AG04450 (cell line): ENCODE results near the gene MPRIP. TPM values are rescaled to one million over a fixed set of nuclear protein-coding genes. Genes with fewer than 3 reads are reported as not detected.

ENCODE experiments used
- CTCF ChIA-PET: fragments of 300-600, 350-600 bp; formaldehyde crosslinking; extraction: SDS; loops from one replicate; lab custom pipeline; 2022; ENCODE audit warnings: antibody characterized with exemption, inconsistent platforms; lab: Charles Lee
- POLR2A ChIA-PET: fragments of 350-600 bp; formaldehyde crosslinking; extraction: SDS; loops from one replicate; lab custom pipeline; 2021; ENCODE audit warnings: antibody characterized with exemption, inconsistent platforms; lab: Yijun Ruan, JAX
- DNase-seq: peaks from one replicate; pipeline ENCODE4 v3.0.0-alpha.2; 2011; ENCODE audit warnings: low read depth, low spot score
- H3K27ac ChIP-seq: one replicate; pipeline ENCODE4 v1.5.1; 2012; ENCODE audit warnings: low read depth, low read length, control low read depth
- H3K27me3 ChIP-seq: one replicate; pipeline ENCODE4 v1.6.0; 2012; ENCODE audit warnings: low read length; ENCODE audit not compliant: control insufficient read depth, insufficient read depth
- H3K4me3 ChIP-seq: 2 replicates; pipeline ENCODE4 v1.5.1; 2011; ENCODE audit warnings: mild to moderate bottlenecking, low read depth, low read length, control low read depth
- H3K9me3 ChIP-seq: 2 replicates; pipeline ENCODE4 v1.5.1; 2012; ENCODE audit warnings: low read length; ENCODE audit not compliant: control insufficient read depth, insufficient read depth
- polyA plus RNA-seq: library from polyadenylated mRNA; depleted of rRNA; stranded (reverse); fragments of >200 nt; gene quantifications from 2 replicates; pipeline ENCODE4 v1.2.3, GENCODE V29; 2011
- TF ChIP-seq, protein P1 (sequence below): IDR thresholded peaks from 2 replicates; pipeline ENCODE4 v1.5.1; 2011; ENCODE audit warnings: low read depth, low read length, control low read depth, inconsistent platforms

The MPRIP gene
- polyA plus RNA-seq, 1 experiment: 95.0 TPM

DNA sequence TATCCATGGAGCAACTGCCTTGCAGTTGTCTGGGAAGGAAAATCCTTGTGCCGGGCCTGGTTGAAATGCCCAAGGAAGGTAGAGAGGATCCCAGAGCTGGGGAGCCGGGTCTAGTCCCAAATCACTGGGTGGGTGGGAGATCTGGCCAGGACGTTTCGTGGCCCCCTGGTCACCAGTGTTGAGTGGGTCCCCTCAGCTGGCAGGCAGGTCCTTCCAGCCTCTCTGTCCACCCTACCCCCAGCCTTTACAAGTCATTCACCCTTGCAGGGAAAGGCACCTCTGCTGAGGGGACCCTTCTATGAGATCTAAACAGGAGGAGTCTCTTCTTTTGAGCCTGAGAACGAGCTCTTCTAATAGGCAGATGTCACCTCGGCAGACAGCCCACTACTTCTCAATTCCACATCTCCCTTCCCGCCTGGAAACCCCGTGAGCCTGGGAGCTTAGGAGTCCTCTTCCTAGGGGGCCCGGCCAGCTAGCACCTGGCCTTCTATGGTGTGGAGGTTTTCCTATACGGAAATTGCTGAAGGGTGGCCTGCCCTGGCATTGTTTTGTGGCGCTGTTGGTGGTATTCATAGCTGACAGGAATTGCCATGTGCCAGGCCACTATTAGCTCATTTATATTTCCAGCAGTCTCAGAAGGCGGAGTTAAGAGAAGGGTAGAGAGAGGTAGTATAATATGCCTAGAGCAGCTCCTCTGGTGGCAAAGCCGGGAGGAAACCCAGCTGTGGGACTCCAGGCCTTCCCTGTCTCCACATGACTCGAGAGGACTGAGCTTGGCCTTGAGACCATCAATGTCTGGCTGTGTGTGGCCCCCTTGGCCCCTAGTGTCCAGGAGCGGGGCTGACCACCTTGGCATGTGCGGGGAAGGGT, 13.3 kb downstream of the MPRIP start:
- no peak overlapping the region for H3K4me3 ChIP-seq
- H3K27ac ChIP-seq: no peak overlapping the region
- POLR2A ChIA-PET: interaction anchor here (1.0 kb wide), 1 partner anchor 87 kb away, joined by 3 read pairs; no protein-coding TSS in a partner anchor
- H3K9me3 ChIP-seq: no peaks in the 10 kb centered on the region
- H3K27me3 ChIP-seq: no peaks in the 10 kb centered on the region
- CTCF ChIA-PET: interaction anchor here (1.1 to 1.2 kb wide), 2 partner anchors 8 to 16 kb away, joined by 3 read pairs; no protein-coding TSS in a partner anchor
- TF ChIP-seq, protein P1, sequence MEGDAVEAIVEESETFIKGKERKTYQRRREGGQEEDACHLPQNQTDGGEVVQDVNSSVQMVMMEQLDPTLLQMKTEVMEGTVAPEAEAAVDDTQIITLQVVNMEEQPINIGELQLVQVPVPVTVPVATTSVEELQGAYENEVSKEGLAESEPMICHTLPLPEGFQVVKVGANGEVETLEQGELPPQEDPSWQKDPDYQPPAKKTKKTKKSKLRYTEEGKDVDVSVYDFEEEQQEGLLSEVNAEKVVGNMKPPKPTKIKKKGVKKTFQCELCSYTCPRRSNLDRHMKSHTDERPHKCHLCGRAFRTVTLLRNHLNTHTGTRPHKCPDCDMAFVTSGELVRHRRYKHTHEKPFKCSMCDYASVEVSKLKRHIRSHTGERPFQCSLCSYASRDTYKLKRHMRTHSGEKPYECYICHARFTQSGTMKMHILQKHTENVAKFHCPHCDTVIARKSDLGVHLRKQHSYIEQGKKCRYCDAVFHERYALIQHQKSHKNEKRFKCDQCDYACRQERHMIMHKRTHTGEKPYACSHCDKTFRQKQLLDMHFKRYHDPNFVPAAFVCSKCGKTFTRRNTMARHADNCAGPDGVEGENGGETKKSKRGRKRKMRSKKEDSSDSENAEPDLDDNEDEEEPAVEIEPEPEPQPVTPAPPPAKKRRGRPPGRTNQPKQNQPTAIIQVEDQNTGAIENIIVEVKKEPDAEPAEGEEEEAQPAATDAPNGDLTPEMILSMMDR: no peak
- no peak for DNase-seq

DNA sequence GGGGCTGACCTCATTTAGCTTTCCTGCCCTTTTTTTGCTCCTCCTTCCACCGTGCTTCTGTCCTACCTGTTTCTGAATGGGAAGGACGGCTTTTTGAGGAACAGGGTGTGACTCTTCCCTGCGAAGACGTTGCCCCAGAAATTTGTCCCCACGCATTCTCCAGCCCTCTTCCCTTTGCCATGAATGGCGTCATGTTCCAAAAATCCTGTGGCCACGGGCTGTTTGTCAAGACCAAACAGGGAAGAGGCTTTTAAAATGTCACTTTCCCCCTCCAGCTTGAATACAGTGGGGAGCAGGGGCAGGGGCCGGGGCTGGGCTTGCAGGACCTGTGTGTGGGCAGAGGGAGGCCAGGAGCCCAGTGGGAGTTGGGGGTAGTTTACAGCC, 13.9 kb downstream of the MPRIP start:
- no peak for DNase-seq
- Histone ChIP-seq H3K4me3 (no peak overlapping the region), H3K27ac (no peak overlapping the region), H3K27me3 (no peaks in the 10 kb centered on the region), H3K9me3 (no peaks in the 10 kb centered on the region)
- TF ChIP-seq, protein P1: no peak
- CTCF ChIA-PET: interaction anchor here (1.2 kb wide), 1 partner anchor 15 kb away, joined by 3 read pairs; no protein-coding TSS in a partner anchor
- POLR2A ChIA-PET: interaction anchor here (1.0 kb wide), 1 partner anchor 86 kb away, joined by 3 read pairs; no protein-coding TSS in a partner anchor

DNA sequence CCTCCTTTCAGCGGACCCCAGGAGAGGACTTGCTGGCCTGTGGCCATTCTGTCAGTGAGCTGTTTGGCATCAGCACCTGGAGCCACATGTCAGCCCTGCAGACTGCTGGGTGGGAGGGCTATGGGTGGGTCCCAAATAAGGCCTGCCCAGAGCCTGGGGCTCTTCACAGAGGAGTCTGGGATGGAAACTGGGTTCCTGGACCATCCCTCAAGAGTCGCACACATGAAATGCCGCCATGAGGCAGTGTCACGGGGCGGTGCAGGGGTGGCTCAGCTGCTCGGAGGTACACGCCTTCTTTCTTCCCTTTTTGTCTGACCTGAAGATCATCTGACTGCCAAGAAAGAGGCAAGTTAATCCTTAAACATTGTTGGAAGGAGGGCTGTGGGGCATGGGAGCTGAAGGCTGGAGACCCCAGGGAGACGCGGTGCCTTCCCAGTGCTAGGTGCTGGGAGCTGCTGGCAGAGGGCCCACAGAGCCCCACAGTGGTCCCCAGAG, 14.8 kb downstream of the MPRIP start:
- H3K9me3 ChIP-seq: no peaks in the 10 kb centered on the region
- H3K27ac ChIP-seq: no peak overlapping the region
- ChIA-PET POLR2A (no interaction called here), CTCF (interaction anchor here (0.6 kb wide), 1 partner anchor 85 kb away, joined by 3 read pairs; no protein-coding TSS in a partner anchor)
- no peaks in the 10 kb centered on the region for H3K27me3 ChIP-seq
- no peak overlapping the region for H3K4me3 ChIP-seq
- TF ChIP-seq, protein P1: no peak
- DNase-seq: no peak

DNA sequence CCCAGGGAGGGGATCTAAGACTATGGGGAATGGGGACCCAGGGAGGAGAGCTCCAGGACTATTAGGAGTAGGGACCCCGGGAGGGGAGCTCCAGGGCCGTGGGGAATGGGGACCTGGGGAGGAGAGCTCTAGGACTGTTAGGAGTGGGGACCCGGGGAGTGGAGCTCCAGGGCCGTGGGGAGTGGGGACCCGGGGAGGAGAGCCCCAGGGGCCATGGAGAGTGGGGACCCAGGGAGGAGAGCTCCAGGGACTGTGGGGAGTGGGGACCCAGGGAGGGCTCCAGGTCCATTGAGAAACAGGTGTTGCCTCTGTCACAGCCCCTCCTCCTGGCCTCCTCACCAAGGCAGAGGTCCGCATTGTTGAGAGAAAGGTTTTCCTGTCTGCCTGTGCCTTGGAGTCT, 16.0 kb downstream of the MPRIP start:
- no peak for DNase-seq
- CTCF ChIA-PET: no interaction called here
- H3K27me3 ChIP-seq: no peaks in the 10 kb centered on the region
- H3K27ac ChIP-seq: no peak overlapping the region
- TF ChIP-seq, protein P1: no peak
- no peaks in the 10 kb centered on the region for H3K9me3 ChIP-seq
- POLR2A ChIA-PET: no interaction called here
- H3K4me3 ChIP-seq: no peak overlapping the region
